ENCODE measurements around the gene LRBA. TPM values are rescaled to one million over a fixed set of nuclear protein-coding genes. Genes with fewer than 3 reads are reported as not detected.

Gene LRBA
- total and polyA plus RNA-seq, 8 donors, result 7.3 to 156 (median 73.9) TPM

DNA sequence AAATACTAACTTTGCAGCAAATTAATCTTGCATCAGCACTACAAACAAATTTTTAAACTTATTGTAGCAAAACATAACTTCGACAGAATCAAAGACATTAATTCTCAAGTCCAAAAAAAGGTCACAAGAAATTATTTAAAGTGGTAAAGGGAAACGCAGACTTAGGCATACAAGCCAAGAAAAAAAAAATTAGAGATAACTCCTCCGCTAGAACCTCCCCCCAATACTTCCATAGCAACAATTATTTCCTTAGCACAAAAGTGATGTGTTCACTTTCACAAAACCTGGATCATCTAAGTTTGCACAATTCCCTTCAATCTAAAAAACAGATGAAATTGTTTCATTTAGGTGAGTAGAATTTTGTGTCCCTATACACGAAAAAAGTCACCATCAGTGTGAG lies 1.1 kb downstream of the LRBA start:
- Histone ChIP-seq H3K27me3 (no peaks in the 10 kb centered on the region), H3K4me3 (peak overlapping the region; percentile 91 to 98 (median 97)), H3K27ac (peak overlapping the region in 4 of 5 donors; percentile 96 to 99 (median 98)), H3K9me3 (no peaks in the 10 kb centered on the region), H3K4me1 (peaks cover 9 to 39% (median 25%) of the 10 kb centered on the region in 4 donors), H3K36me3 (peaks cover 0 to 10% (median 4%) of the 10 kb centered on the region in 4 donors)
- TF ChIP-seq EP300 (IDR thresholded peaks at IDR 0.05) (no peak), POLR2AphosphoS5 (IDR thresholded peaks at IDR 0.05) (no peak)
- intact Hi-C loops (cut with DNase I; ENCODE audit: low total_unique reads), result no loop called here
- 4 to 12% (median 7%) methylated on average over 4 of the region's 4 CpGs for WGBS, 5 donors
- DNase-seq, result no peak

DNA sequence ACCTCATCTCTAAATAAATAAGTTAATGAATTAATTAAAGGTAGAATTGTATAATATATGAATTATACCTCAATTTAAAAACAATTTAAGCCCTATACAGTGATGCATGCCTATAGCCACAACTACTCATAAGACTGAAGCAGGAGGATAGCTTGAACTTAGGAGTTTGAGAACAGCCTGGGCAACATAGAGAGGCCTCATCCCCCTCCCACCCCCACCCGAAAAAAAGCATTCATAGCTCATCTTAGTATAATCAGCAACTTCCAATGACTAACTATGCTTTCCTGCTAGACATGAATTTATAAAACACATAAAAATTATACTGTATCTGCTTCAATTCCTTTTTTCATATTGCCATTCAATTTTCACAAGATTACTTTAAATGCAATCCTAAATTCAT lies 1.6 kb downstream of the LRBA start:
- TF ChIP-seq, protein P1, sequence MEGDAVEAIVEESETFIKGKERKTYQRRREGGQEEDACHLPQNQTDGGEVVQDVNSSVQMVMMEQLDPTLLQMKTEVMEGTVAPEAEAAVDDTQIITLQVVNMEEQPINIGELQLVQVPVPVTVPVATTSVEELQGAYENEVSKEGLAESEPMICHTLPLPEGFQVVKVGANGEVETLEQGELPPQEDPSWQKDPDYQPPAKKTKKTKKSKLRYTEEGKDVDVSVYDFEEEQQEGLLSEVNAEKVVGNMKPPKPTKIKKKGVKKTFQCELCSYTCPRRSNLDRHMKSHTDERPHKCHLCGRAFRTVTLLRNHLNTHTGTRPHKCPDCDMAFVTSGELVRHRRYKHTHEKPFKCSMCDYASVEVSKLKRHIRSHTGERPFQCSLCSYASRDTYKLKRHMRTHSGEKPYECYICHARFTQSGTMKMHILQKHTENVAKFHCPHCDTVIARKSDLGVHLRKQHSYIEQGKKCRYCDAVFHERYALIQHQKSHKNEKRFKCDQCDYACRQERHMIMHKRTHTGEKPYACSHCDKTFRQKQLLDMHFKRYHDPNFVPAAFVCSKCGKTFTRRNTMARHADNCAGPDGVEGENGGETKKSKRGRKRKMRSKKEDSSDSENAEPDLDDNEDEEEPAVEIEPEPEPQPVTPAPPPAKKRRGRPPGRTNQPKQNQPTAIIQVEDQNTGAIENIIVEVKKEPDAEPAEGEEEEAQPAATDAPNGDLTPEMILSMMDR (IDR thresholded peaks at IDR 0.05), result no peak
- no peak for TF ChIP-seq POLR2A (IDR thresholded peaks at IDR 0.05)
- DNase-seq, result no peak
- H3K4me1 ChIP-seq, result peaks cover 9 to 39% (median 25%) of the 10 kb centered on the region in 4 donors
- intact Hi-C loops (cut with DNase I; ENCODE audit: low total_unique reads), result no loop called here
- H3K9me3 ChIP-seq, result no peaks in the 10 kb centered on the region
- H3K27ac ChIP-seq, result peak overlapping the region in 2 of 5 donors; percentile 35 to 98
- peaks cover 0 to 10% (median 4%) of the 10 kb centered on the region in 4 donors for H3K36me3 ChIP-seq
- WGBS, 5 donors, result 3 to 18% (median 7%) methylated on average over 1 of the region's 1 CpG
- H3K4me3 ChIP-seq, result peak overlapping the region; percentile 91 to 98 (median 97)
- H3K27me3 ChIP-seq, result no peaks in the 10 kb centered on the region

DNA sequence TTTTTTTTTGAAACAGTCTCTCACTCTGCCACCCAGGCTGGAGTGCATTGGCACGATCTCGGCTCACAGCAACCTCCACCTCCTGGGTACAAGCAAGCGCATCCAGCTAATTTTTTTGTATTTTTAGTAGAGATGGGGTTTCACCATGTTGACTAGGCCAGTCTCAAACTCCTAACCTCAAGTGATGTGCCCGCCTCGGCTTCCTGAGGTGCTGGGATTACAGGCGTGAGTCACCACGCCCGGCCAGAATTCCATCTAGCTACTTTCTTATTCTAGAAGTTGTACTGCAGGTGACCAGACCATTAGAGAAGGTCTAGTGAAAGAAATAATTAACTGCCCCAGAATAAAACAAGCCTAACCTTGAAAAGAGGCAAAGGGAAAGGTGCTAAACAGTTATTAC lies 2.3 kb downstream of the LRBA start:
- WGBS, 5 donors, result 23 to 35% (median 26%) methylated on average over 8 of the region's 8 CpGs
- H3K9me3 ChIP-seq, result no peaks in the 10 kb centered on the region
- TF ChIP-seq, protein P1 (IDR thresholded peaks at IDR 0.05), result no peak
- TF ChIP-seq POLR2AphosphoS5 (IDR thresholded peaks at IDR 0.05) (no peak), EP300 (IDR thresholded peaks at IDR 0.05) (no peak), POLR2A (IDR thresholded peaks at IDR 0.05) (no peak)
- peak overlapping the region; percentile 91 to 98 (median 97) for H3K4me3 ChIP-seq
- intact Hi-C loops (cut with DNase I; ENCODE audit: low total_unique reads), result no loop called here
- peak overlapping the region in 2 of 5 donors; percentile 35 to 98 for H3K27ac ChIP-seq
- peak; percentile 48 to 53 for DNase-seq
- no peaks in the 10 kb centered on the region for H3K27me3 ChIP-seq
- peaks cover 9 to 39% (median 25%) of the 10 kb centered on the region in 4 donors for H3K4me1 ChIP-seq
- peaks cover 0 to 10% (median 4%) of the 10 kb centered on the region in 4 donors for H3K36me3 ChIP-seq

DNA sequence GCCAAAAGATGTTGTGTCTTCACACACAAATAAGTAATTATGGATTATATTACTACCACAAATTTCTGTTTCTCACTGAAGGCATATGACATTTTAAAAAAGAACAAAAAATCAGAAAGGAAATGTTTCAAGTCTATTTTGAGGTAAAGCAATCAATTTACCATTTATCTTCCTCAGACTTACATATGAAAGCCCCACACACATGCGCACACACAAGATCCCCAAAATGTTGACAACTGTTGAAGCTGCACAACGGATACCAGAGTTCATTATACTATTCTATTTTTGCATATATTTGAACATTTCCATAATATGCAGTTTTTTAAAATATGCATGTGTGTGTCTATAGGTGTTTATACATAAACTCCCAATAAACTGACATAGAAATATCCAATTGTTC lies 2.7 kb downstream of the LRBA start:
- Histone ChIP-seq H3K27me3 (no peaks in the 10 kb centered on the region), H3K27ac (peak overlapping the region in 1 of 5 donors; percentile 35), H3K4me1 (peaks cover 9 to 39% (median 25%) of the 10 kb centered on the region in 4 donors), H3K9me3 (no peaks in the 10 kb centered on the region), H3K36me3 (peaks cover 0 to 10% (median 4%) of the 10 kb centered on the region in 4 donors), H3K4me3 (peak overlapping the region in 2 of 4 donors; percentile 91 to 97)
- 52 to 77% (median 61%) methylated on average over 2 of the region's 2 CpGs for WGBS, 5 donors
- TF ChIP-seq POLR2AphosphoS5 (IDR thresholded peaks at IDR 0.05) (no peak), POLR2A (IDR thresholded peaks at IDR 0.05) (no peak), EP300 (IDR thresholded peaks at IDR 0.05) (no peak)
- intact Hi-C loops (cut with DNase I; ENCODE audit: low total_unique reads), result no loop called here
- DNase-seq, result no peak

DNA sequence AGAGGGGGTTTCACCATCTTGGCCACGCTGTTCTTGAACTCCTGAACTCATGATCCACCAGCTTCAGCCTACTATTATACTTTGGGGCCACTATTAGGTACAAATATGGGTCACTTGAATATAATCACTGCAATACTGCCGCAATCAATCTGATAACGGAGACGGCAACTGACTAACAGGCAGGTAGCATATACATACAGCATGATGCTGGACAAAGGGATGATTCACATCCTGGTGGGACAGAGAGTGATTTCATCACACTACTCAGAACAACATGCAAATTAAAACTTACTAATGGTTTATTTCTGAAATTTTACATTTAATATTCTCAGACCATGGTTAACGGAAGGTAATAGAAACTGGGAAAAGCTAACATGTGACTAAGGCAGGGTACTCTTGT lies 10.9 kb downstream of the LRBA start:
- intact Hi-C loops (cut with DNase I; ENCODE audit: low total_unique reads), result no loop called here

More for the DNA sequence above, 10.9 kb downstream of the LRBA start:
- WGBS, 5 donors, result 89 to 96% (median 92%) methylated on average over 5 of the region's 5 CpGs
- no peak for DNase-seq
- Histone ChIP-seq H3K27ac (no peak overlapping the region), H3K4me1 (peaks cover 0 to 8% (median 0%) of the 10 kb centered on the region in 4 donors), H3K4me3 (no peak overlapping the region), H3K27me3 (no peaks in the 10 kb centered on the region), H3K36me3 (peaks cover 0 to 1% (median 0%) of the 10 kb centered on the region in 4 donors), H3K9me3 (no peaks in the 10 kb centered on the region)
- TF ChIP-seq EP300 (IDR thresholded peaks at IDR 0.05), result no peak
- TF ChIP-seq POLR2AphosphoS5 (IDR thresholded peaks at IDR 0.05), result no peak
- TF ChIP-seq, protein P1 (IDR thresholded peaks at IDR 0.05), result no peak
- no peak for TF ChIP-seq POLR2A (IDR thresholded peaks at IDR 0.05)

All from stomach (tissue), 9 donors.